Measurements from ENCODE around the gene FYN. TPM values are rescaled to one million over a fixed set of nuclear protein-coding genes. Genes with fewer than 3 reads are reported as not detected.

Gene FYN
- total RNA-seq, 4 donors from 2014 or later: 56.3 to 96.4 (median 81.8) TPM

GRCh38 chr6:111709615-111710398, 163.4 kb downstream of the FYN start:
- WGBS, 2 donors: 16 to 23% methylated on average over 5 of the region's 5 CpGs
- intact Hi-C loops (cut with DNase I; ENCODE audit: low total_unique reads): loop anchor here (5.0 kb wide), 3 partner anchors 287 to 337 kb away; no protein-coding TSS in a partner anchor
- DNase-seq (ENCODE audit: low spot score in 2 of 2): peak; percentile 63 to 91
- no peak overlapping the region for H3K4me3 ChIP-seq (ENCODE audit: low read depth, poor library complexity, severe bottlenecking)
- TF ChIP-seq CTCF (IDR thresholded peaks at IDR 0.05) (peak in 1 of 3 donors; percentile 65), POLR2A (IDR thresholded peaks at IDR 0.05) (no peak)

DNA sequence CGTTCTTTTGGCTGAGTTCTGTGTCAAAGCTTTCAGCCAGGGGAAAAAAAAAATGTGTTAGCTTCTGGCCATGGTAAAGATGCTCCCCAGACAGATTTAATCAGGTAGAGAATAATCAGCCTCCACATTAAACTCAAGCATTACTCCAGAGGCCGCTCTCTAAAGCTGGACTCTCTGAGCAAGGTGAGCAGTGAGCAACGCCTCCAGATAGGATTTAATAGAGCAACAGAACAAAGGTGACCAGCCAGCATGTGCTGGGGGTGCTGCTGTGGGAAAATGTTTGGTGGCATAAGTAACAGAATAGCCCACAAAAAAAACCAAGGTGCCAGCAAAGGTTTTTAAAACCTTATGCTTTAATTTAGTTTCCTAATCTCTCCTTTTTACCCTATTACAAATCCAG, 164.1 kb downstream of the FYN start:
- intact Hi-C loops (cut with DNase I; ENCODE audit: low total_unique reads): loop anchor here (5.0 kb wide), 1 partner anchor 338 kb away; no protein-coding TSS in a partner anchor
- DNase-seq (ENCODE audit: low spot score in 2 of 2): peak in 1 of 2 donors; percentile 18
- TF ChIP-seq CTCF (IDR thresholded peaks at IDR 0.05) (no peak), POLR2A (IDR thresholded peaks at IDR 0.05) (no peak)
- H3K4me3 ChIP-seq (ENCODE audit: low read depth, poor library complexity, severe bottlenecking): no peak overlapping the region
- WGBS, 2 donors: 65 to 75% methylated on average over 3 of the region's 3 CpGs

DNA sequence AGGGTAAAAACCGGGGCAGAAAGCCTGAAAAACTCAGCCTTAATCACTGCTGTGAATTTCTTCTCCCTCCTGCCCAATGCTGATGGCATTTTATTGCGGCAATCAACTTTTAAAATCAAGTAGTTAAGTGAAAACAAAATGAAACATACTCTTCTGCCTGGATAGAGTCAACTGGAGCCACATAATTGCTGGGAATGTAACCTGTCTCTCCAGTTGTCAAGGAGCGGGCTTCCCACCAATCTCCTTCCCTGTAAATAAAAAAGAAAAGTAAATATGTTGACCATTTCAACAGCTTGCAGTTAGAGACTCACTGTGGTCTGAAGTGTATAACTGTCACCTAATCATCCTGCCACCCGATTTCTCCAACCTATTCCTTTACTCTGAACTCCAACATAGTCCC, 165.5 kb downstream of the FYN start:
- no peak for TF ChIP-seq POLR2A (IDR thresholded peaks at IDR 0.05)
- TF ChIP-seq CTCF (IDR thresholded peaks at IDR 0.05): no peak

DNA sequence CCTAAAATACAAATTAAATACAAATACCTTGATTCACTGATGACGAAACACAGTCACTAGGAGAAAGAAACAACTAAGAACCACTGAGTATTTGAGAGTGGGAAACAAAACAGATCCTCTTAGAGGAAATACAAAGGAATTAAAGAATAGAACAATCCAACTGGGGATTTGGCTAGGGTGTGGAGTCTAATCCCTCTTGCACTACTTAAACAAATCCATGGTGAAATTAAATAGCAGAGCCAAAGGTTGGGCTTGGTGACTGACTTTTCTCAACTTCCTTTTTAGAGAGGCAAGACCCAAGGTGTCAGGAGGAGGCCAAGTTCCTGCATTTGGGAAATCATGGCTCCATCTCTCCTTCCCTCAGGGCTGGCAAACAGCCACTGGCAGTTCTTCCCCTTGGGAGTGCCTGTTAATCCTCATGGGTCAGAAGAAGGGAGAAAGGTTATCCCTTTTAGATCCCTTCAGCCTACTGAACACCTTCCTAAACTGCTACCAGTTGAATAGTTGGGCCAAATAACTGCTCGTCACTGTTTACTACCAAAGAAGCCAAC, 166.3 kb downstream of the FYN start:
- H3K4me3 ChIP-seq (ENCODE audit: low read depth, poor library complexity, severe bottlenecking): no peak overlapping the region
- TF ChIP-seq POLR2A (IDR thresholded peaks at IDR 0.05) (no peak), CTCF (IDR thresholded peaks at IDR 0.05) (no peak)
- intact Hi-C loops (cut with DNase I; ENCODE audit: low total_unique reads): loop anchor here (5.0 kb wide), 1 partner anchor 340 kb away; no protein-coding TSS in a partner anchor
- WGBS, 2 donors: 89 to 90% methylated on average over 2 of the region's 2 CpGs
- peak in 1 of 2 donors; percentile 48 for DNase-seq (ENCODE audit: low spot score in 2 of 2)

More for the DNA sequence above, 165.5 kb downstream of the FYN start:
- no peak for DNase-seq (ENCODE audit: low spot score in 2 of 2)
- H3K4me3 ChIP-seq (ENCODE audit: low read depth, poor library complexity, severe bottlenecking): no peak overlapping the region
- WGBS, 2 donors: 84 to 88% methylated on average over 4 of the region's 4 CpGs
- intact Hi-C loops (cut with DNase I; ENCODE audit: low total_unique reads): loop anchor here (5.0 kb wide), 1 partner anchor 340 kb away; no protein-coding TSS in a partner anchor

DNA sequence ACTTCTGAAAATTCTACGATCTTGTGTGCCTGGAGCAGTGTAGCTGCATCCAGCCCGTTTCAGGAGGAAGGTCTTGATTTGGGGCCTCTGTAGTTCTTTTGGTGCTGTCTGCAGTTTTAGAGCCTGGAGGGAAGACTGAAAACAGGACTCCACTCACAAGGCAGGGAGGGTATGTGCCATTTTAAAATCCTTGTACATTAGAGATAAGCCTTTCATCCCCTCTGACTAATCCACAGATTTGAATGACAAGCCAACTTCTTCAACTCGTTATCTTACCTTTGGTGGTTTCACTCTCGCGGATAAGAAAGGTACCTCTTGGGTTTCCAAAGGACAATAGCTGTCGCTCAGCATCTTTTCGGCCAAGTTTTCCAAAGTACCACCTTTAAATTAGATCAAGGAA, 169.5 kb downstream of the FYN start:
- H3K4me3 ChIP-seq (ENCODE audit: low read depth, poor library complexity, severe bottlenecking): no peak overlapping the region
- no peak for DNase-seq (ENCODE audit: low spot score in 2 of 2)
- intact Hi-C loops (cut with DNase I; ENCODE audit: low total_unique reads): no loop called here
- no peak for TF ChIP-seq POLR2A (IDR thresholded peaks at IDR 0.05)
- 90 to 93% methylated on average over 7 of the region's 7 CpGs for WGBS, 2 donors

- TF ChIP-seq CTCF (IDR thresholded peaks at IDR 0.05): no peak
- TF ChIP-seq POLR2A (IDR thresholded peaks at IDR 0.05): no peak
- H3K4me3 ChIP-seq (ENCODE audit: low read depth, poor library complexity, severe bottlenecking): no peak overlapping the region
- intact Hi-C loops (cut with DNase I; ENCODE audit: low total_unique reads): no loop called here
- 91 to 95% methylated on average over 5 of the region's 5 CpGs for WGBS, 2 donors
- DNase-seq (ENCODE audit: low spot score in 2 of 2): no peak
These were observed 171.0 kb downstream of the FYN start for GRCh38 chr6:111702268-111702667.
